GM19239 (cell line): ENCODE results near the gene KIRREL3.

Experiments used
- DNase-seq: peaks from one replicate; pipeline ENCODE4 v3.0.0; 2011; ENCODE audit warnings: low spot score; ENCODE audit not compliant: insufficient read length
- FAIRE-seq: peaks from 2 replicates; lab custom pipeline; 2011; peaks lifted over from hg19 to GRCh38; lab: Jason Lieb, UNC

The KIRREL3 gene

DNA sequence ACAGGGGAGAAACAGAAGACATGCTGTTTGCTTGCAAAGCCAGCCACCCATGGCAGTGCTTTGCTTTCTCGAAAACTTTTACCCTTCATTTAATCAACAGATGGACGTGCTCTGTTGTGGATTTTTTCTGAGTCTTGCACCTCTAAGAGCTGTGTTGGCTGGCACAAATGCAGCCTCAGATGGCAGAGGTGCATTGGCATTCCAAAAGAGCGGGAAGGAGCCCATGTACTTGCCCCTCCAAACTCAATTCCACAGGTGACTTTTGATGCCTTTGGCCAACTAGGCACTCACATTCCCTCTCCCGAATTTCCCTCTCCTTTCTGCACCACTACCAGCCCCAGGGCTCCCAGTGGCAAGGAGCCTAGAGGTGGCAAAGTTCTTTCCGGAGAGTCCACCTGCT lies 1.2 kb downstream of the KIRREL3 start:
- FAIRE-seq = no peak
- DNase-seq = no peak

DNA sequence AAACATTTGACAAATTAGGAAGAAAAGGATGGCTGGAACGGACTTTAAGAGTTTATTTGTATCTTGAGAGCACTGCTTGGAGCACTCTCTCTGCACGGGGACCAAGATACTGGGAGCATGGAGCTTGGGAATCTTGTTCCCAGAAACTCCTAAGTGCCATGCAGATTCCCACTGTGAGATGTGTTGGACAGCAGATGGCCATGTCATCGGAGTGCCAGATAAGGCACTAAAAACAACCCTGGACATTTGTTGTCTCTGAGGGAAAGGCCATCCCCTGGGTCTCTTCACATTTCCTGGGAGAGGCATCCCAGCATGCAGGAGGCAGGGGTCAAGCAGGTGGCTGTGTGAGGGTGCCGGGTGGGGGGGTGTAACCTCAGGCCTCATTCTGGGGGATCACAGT lies 2.9 kb downstream of the KIRREL3 start:
- FAIRE-seq (no peak), DNase-seq (no peak)

DNA sequence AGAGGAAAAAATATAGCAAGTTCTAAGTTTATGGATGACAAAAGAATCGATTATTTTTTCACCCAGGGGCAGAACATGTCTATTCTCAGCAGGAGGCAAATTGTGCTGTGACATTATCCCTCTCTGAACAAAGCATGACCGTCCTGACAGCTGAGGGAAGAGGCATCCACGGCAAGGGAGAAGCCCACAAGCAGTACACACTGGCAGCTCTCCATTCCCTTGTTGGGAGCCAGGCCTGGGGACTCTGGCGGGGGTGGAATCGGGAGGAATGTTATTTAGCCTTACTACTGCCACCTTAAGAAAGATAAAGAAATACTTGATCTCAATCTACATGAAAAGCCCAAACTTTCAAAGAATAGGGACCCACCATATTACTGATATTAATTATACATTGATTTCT lies 3.4 kb downstream of the KIRREL3 start:
- DNase-seq (no peak), FAIRE-seq (no peak)

DNA sequence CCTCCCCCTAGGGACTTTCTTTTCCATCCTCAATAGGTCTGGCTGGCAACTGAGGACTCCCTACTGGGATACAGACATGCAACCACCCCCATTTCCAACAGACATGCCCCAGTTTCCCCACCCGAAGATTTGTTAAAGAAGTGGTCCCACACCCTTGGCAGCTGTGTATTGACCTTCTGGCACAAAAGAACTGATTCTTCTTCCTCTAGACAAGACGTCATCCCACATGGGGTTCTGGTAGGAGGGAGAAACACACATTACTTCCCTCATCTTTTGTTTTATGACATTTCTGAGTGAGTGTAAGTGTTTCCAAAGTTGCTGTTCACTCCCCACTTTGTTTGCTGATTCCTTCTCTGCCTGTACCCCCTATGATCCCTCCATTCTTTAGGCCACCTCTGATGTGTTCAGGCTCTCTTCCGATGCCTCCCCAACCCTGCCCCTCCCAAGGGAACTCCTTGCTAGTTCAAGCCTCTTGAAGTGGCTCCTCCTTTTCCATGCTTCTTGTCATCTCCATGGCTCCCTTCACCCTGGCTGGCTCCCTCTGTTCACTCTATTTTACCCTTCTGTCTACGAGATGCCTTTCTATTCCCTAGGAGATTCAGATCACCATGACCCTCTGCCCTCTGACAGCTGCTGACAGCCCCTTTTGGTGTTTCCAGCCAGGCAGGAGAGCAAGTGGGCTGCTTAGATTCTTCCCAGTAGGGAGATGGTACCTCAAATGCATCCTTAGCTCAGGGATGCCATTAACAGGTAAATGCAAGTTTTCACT lies 4.3 kb downstream of the KIRREL3 start:
- no peak for FAIRE-seq

DNA sequence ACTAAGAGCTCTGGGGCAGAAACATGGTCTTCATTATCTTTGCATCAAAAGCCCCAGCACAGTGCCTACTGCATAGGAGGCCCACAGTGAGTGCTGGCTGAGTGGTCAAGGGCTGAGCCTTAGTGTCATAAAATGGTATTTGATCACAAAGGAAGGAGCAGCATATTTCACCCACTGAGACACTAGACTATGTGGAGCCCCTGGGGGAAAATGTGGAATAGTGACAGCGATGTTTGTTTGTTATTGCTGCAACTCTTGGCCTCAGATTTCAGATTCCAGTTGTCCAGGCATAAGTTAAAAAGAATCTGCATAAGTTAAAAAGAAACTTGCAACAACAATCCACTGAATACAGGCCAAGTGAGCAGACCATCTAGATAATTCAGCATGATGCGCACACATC lies 7.0 kb downstream of the KIRREL3 start:
- FAIRE-seq (no peak), DNase-seq (no peak)

More for the DNA sequence above, 4.3 kb downstream of the KIRREL3 start:
- no peak for DNase-seq

DNA sequence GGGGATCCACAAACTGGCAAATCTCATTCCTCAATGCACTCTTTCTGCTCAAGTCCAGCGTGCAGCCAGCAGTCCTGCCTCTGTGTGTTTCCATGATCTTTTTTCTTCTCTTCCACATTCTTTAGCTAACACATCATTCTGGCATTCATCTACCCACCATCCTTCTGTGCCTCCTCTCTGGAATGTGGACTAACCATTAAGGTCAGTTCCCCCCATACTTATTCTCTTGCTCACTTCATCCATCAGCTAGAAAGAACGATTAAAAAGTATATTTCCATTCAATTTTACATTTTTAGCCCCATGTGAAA lies 7.8 kb downstream of the KIRREL3 start:
- DNase-seq (no peak), FAIRE-seq (no peak)

DNA sequence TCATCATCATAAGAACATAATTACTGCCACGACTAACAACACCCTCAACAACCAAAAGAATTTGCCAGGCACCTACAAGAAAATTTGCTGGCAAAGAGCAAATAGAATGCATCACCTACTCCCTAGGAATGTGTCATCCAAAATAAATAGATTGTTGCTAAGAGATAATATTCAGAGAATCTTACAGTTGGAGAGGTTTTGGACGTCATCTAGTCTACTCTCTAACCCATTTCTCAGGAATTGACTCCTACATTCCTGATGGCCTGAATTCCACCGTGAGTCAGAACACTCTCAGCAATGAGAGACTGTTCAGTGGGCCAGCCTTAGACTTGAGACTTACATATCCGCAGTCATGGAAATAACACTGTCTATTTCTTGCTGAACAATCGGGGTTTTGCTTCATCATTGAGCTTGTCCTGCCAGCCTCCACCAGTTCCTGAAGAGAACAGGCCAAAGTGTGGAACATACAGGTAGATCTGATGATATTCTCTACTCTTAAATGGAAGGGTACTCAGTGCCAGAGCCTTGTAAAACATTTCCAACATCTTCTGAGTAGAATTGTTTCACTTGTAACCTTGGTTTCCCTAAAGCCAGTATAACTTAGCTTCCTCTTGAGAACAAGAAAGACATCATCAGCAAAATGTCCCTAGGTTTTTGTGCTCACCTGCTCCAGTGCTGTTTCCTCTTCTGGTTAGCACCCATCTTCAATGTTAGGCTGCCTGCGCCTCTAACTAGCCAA lies 8.3 kb downstream of the KIRREL3 start:
- FAIRE-seq (no peak), DNase-seq (no peak)

DNA sequence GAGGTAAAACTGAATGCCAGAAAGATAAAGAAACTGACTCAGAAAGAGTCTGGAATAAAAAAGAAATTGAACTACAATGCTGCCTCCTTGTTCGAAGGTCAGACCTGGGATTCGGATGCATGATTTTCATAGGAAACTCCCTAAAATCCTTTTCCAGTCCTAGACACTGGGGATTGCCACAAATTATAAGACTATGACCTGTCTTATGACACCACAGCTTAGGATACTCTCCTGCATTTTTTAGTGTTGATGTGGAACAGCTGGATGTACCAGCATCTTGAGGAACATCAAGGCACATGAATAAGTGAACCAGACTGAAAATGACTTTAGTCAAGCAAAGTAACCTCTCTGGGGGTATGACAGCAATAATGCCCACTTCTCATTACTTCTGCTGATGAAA lies 9.0 kb downstream of the KIRREL3 start:
- FAIRE-seq = no peak
- DNase-seq = no peak

DNA sequence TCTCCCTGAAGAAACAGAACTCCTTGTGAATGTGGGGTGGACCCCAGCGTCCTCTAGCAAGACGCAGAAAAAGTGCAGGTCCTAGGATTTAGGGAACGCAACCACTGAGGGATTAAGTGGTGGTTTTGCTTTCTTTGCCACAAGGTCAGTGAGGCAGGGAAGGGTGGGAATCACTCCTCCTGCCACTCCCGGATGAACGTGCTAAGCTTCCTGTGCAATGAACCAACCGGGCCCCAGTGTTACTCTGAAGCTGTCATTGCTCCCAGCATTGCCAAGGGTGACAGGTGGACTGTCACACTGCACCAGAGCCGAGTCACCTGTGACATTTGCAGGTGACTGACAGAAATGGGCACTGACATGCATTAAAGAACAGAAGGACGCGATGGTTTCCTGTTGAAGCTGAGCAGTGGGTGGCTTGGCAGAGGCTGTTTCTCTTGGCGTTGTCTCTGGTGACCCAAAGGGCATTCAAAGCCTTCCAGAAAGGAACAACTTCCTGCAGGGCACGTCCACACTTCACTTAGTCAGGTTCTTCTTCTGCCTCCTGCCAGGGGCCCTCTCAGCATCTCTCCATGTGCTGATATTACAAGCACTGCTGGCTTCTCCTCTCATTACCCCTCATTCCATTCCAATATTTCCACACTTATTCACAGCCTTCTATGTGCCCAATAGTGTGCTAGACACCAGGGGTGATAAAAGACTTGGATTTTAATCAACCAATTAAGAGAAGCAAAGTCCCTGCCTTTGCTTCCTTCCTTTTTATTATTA lies 9.7 kb downstream of the KIRREL3 start:
- DNase-seq (no peak), FAIRE-seq (no peak)

DNA sequence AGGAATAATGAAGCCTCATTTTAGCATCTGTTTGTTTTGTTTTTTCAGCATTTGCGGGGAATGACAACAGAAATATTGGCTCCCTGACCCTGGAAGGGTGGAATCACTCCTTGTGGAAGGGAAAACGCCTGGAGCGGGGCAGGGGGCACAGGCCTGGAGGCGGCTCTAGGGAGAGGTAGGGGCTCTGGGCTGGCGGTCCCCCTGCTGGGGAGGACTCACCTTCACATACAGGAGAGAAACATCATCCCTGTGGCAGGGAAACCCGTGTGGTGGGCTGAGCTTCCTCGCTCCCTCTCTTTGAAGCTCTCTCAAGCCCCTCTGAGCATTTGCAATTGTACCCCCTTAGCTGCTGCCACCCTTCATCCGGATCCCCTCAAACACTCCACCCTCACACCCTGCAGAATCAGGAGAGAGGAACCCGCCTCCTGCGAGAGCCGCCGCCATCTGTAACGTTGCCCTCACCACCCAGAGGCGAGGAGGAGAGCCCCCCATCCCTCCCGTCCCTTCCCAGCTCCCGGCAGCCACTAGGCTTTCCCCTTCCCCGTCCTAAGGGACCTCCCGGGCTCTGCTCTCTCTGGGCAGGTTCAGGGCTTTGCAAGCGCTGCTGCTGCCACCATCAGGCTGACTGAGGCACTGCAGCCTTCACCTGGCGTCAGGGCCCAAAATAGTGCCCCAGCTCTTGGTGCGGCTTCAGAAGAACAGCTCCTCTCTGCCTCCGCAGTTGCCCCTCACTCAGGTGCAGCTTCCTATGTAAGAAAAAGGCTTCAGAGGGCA lies 10.4 kb downstream of the KIRREL3 start:
- FAIRE-seq (peak; percentile 39), DNase-seq (peak; percentile 63)

DNA sequence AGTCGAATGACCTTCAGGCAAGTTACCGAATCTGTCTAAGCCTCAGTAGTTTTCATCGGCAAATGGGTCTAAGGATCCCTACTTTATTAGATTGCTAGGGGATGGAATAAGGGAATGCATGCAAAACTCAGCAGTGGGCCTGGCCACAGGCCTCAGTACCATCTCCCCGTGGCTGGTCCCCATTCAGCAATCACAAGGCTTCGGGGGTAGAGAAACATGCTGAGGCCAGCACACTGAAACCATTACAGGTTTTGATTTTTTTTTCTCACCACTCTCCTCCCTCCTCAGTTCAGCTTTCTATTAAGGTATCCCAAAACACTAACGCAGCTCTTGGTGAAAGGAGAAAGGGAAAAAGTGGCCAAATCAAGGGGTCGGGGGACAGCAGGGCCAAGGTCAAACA lies 11.9 kb downstream of the KIRREL3 start:
- DNase-seq = no peak
- FAIRE-seq = no peak

DNA sequence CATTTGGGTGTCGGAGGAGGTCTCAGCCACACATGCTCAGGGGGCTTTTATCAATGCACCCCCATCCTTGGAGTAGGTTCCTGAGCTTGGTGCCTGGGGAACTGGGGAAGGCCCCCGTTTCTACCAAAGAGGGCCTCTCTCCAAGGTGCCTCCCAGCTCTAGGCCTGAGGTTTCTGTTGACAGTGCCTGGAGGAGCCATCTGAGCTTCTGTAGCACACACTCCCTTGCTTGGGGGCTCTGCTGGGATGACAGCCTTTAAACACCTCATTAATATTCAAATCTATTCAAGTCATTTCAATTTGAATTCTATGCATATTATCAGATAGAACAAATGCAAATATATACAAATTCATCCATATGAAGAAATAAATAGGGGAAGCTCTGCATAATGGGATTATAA lies 18.9 kb downstream of the KIRREL3 start:
- no peak for DNase-seq
- no peak for FAIRE-seq

DNA sequence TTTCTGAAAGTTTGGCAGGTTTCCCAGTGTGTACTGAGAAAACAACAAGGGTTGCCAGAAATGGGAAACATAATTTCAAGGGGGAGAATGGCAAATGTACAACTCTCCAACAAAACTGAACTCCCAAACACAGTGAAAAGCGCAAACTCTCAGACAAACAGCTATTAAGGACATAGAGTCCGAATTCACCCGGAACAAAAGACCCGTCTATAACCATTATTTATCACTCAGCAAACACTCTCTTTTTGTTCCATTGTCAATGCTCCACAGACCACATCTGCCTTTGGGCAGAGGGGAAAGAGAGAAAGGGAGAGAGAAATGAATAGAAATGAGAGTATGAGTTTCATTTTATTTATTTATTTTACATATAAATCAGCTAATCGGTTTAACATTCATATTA lies 21.7 kb downstream of the KIRREL3 start:
- FAIRE-seq (no peak), DNase-seq (no peak)

DNA sequence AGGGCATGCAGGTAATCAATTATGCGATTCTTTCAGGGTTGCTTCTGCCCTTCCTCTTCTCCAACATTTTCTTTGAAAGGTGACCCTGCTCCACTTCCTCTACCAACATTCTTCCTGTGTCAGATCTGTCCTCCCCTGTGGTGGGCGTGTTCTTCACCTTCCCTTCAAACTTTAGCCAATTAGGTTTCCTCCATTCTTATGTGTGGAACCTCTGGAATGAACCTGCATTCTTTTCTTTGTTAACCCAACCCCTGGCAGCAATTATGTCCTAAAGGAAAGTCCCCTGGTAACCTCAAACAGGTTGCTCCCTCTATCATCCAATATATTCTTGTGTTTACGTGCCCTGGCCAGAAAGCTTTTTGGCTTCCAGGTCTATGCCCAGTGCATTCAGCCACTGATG lies 22.4 kb downstream of the KIRREL3 start:
- FAIRE-seq (no peak), DNase-seq (no peak)

DNA sequence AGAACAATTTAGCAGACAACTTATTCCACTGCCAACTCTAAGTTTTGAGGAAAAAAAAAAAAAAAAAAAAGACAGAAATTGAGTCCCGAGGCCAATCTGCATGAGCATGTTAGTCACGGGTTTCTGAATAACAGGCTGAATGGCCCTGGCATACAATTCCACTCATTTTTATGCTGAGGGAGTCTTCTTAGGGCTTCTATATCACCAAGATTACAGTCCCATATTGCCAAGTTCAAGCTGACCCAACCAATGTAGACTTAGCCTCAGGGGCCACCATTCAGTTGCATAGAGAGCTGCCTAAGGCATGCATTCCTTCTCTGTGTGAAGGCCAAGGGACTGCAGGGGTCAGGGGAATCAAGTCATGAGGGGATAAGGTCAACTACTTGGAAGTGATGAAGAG lies 27.5 kb downstream of the KIRREL3 start:
- FAIRE-seq (no peak), DNase-seq (no peak)

DNA sequence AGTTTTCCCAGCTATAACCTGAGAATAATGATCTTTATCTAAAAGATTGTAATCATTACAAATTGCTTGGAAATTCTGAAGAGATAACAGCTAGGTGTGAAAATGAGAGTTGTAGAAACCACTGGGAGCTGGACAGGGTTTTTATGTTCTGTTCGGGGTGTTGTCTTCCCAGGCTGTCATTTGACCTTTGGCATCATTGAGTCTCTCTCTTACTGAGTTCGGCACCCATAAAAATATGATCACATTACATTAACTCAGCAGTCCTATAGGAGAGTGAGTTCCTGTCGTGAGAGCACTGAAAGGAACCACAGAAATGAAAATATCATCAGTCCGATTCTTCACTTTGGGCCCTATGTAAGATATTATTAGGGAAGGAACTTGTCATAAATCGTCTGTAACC lies 29.3 kb downstream of the KIRREL3 start:
- no peak for FAIRE-seq
- DNase-seq = no peak

DNA sequence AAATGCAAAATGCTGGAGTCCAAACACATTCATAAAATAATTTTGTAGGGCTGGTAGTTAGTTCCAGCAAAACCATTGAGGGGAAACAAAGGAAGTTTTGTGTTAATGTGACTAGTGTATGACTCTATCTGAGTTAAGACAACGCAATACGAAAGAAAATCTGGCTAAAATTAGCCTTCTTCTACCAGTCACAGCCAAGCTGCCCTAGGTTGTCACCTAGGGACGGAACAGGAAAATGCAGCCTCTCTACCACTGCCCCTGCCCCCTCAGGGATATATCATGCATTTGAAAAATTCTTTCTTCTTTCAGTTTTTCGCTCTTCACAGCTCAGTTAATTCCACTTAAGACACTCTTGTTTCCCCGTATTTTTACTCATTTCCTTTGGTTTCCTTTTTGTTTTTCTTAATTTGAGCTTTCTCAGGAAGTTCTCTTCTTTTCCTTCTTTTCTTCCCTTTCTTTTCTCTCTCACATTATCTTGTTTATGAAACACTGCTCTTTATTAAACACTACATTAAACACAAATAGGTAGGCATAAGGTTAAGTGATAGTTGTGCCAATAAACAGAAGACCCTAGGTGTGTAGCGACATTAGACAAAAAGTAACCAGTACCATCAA lies 30.6 kb downstream of the KIRREL3 start:
- no peak for DNase-seq
- FAIRE-seq = no peak

DNA sequence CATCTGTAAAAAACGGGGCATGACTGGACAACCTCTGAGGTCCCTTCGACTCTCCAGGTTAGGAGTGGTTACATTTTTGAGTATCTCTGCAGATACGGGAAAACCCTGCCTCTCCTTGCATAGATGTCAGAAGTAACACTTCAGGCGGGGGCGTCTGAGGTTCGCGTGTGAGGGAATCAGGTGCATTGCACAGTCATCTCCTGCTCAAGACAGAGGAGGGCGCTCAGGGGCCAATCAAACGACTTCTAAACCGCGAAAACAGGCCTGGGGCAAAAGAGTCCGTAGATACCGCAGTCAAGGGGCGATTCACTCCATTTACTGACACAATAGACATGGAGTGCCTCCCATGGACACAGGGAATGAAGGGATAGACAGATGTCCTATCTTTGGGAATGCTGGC lies 31.7 kb downstream of the KIRREL3 start:
- FAIRE-seq = no peak

DNA sequence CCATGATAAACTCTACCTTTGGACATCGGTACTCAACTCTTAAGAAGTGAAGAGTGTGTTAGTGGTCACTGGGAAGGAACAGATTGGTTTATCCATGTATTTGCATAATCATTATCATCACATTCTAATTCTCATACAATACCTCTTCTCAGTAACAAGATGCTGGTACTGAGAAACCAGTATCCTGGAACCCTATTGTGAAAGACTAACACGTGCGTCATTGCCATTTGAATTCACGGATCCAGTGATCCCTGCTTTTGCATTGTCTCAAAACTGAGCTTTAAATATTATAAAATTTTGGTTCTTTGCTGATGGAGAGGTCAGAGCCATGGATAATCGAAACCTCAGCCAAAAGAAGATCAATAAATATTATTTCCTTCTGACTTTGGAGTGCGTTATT lies 35.2 kb downstream of the KIRREL3 start:
- FAIRE-seq (no peak), DNase-seq (no peak)

More for the DNA sequence above, 31.7 kb downstream of the KIRREL3 start:
- DNase-seq = no peak
